ENCODE measurements around the gene ITIH3.

ITIH3 gene

GRCh38 chr3:52843108-52843865, 48.7 kb downstream of the ITIH3 start:
- no peak overlapping the region for H3K27ac ChIP-seq
- no peak for TF ChIP-seq CTCF (IDR thresholded peaks at IDR 0.05)
- TF ChIP-seq ZFX (IDR thresholded peaks at IDR 0.05; ENCODE audit: borderline replicate concordance): no peak

GRCh38 chr3:52843881-52844280, 49.3 kb downstream of the ITIH3 start:
- H3K27ac ChIP-seq: no peak overlapping the region
- TF ChIP-seq ZFX (IDR thresholded peaks at IDR 0.05; ENCODE audit: borderline replicate concordance) (no peak), CTCF (IDR thresholded peaks at IDR 0.05) (no peak)

GRCh38 chr3:52844290-52844975, 49.8 kb downstream of the ITIH3 start:
- TF ChIP-seq ZFX (IDR thresholded peaks at IDR 0.05; ENCODE audit: borderline replicate concordance): no peak
- TF ChIP-seq CTCF (IDR thresholded peaks at IDR 0.05): no peak
- H3K27ac ChIP-seq: no peak overlapping the region

GRCh38 chr3:52845157-52845556, 50.6 kb downstream of the ITIH3 start:
- no peak for TF ChIP-seq CTCF (IDR thresholded peaks at IDR 0.05)
- no peak for TF ChIP-seq ZFX (IDR thresholded peaks at IDR 0.05; ENCODE audit: borderline replicate concordance)
- H3K27ac ChIP-seq: no peak overlapping the region

- TF ChIP-seq CTCF (IDR thresholded peaks at IDR 0.05): peak; percentile 18
- TF ChIP-seq ZFX (IDR thresholded peaks at IDR 0.05; ENCODE audit: borderline replicate concordance): no peak
- H3K27ac ChIP-seq: no peak overlapping the region
Measured at GRCh38 chr3:52845691-52846431, 51.3 kb downstream of the ITIH3 start.

- no peak overlapping the region for H3K27ac ChIP-seq
- TF ChIP-seq ZFX (IDR thresholded peaks at IDR 0.05; ENCODE audit: borderline replicate concordance): no peak
- no peak for TF ChIP-seq CTCF (IDR thresholded peaks at IDR 0.05)
Measured at GRCh38 chr3:52846432-52846965, 51.9 kb downstream of the ITIH3 start.

Data from 22Rv1 (cell line).